Muscle of arm (tissue), 14 donors: ENCODE measurements around the gene MRPL10. TPM values are rescaled to one million over a fixed set of nuclear protein-coding genes. Genes with fewer than 3 reads are reported as not detected.
A peak's percentile ranks its signal among the peaks of the same experiment; 100 is the strongest.

Experiments used
- DNase-seq: peaks from one replicate; pipeline ENCODE4 v3.0.0-alpha.2; 2013
- long read RNA-seq, 11 donors: transcript quantifications; one replicate each; lab custom pipeline, GENCODE V29; 2026
- polyA plus RNA-seq, 12 donors: library from polyadenylated mRNA; unstranded; fragments of 120-200 nt; gene quantifications; one replicate each; pipeline ENCODE4 v1.2.1, GENCODE V29; 2013; ENCODE audit not compliant: insufficient read length in 12 of 12

The MRPL10 gene
- 10 to 100 TPM in 11 of 12 donors, not detected in 1; 38.6 to 66.4 (median 51.1) TPM for polyA plus RNA-seq
- long read RNA-seq, donor 1, transcript MRPL10-202 (5 exons, 1,725 nt) = major isoform, 16 of 27 reads
- long read RNA-seq, donor 1, partial matches to known transcripts = 11 of 27 reads
- long read RNA-seq, donor 1, other reads (novel, unspliced or antisense) = 0 of 27 reads
- long read RNA-seq, donor 2, transcript MRPL10-202 (5 exons, 1,725 nt) = major isoform, 30 of 47 reads
- long read RNA-seq, donor 2, partial matches to known transcripts = 9 of 47 reads
- long read RNA-seq, donor 2, other reads (novel, unspliced or antisense) = 0 of 47 reads
- long read RNA-seq, donor 3, transcript MRPL10-202 (5 exons, 1,725 nt) = major isoform, 11 of 14 reads
- long read RNA-seq, donor 3, partial matches to known transcripts = 0 of 14 reads
- long read RNA-seq, donor 3, other reads (novel, unspliced or antisense) = 0 of 14 reads
- long read RNA-seq, donor 4, transcript MRPL10-202 (5 exons, 1,725 nt) = major isoform, 10 of 11 reads
- long read RNA-seq, donor 4, partial matches to known transcripts = 0 of 11 reads
- long read RNA-seq, donor 4, other reads (novel, unspliced or antisense) = 0 of 11 reads
- long read RNA-seq, donor 5, transcript MRPL10-202 (5 exons, 1,725 nt) = major isoform, 23 of 34 reads
- long read RNA-seq, donor 5, transcript MRPL10-203 (6 exons, 1,622 nt) = minor isoform, 5 of 34 reads
- long read RNA-seq, donor 5, partial matches to known transcripts = 0 of 34 reads
- long read RNA-seq, donor 5, other reads (novel, unspliced or antisense) = 0 of 34 reads
- long read RNA-seq, donor 6, transcript MRPL10-202 (5 exons, 1,725 nt) = major isoform, 12 of 20 reads
- long read RNA-seq, donor 6, partial matches to known transcripts = 0 of 20 reads
- long read RNA-seq, donor 6, other reads (novel, unspliced or antisense) = 0 of 20 reads
- long read RNA-seq, donor 7, transcript MRPL10-202 (5 exons, 1,725 nt) = major isoform, 19 of 20 reads
- long read RNA-seq, donor 7, partial matches to known transcripts = 0 of 20 reads
- long read RNA-seq, donor 7, other reads (novel, unspliced or antisense) = 0 of 20 reads
- long read RNA-seq, donor 8, transcript MRPL10-202 (5 exons, 1,725 nt) = major isoform, 24 of 33 reads
- long read RNA-seq, donor 8, partial matches to known transcripts = 0 of 33 reads
- long read RNA-seq, donor 8, other reads (novel, unspliced or antisense) = 0 of 33 reads
- long read RNA-seq, donor 9, transcript MRPL10-202 (5 exons, 1,725 nt) = major isoform, 9 of 14 reads
- long read RNA-seq, donor 9, partial matches to known transcripts = 0 of 14 reads
- long read RNA-seq, donor 9, other reads (novel, unspliced or antisense) = 0 of 14 reads
- long read RNA-seq, donor 10, transcript MRPL10-202 (5 exons, 1,725 nt) = major isoform, 19 of 27 reads
- long read RNA-seq, donor 10, partial matches to known transcripts = 0 of 27 reads
- long read RNA-seq, donor 10, other reads (novel, unspliced or antisense) = 0 of 27 reads
- long read RNA-seq, donor 11, transcript MRPL10-202 (5 exons, 1,725 nt) = major isoform, 20 of 30 reads
- long read RNA-seq, donor 11, partial matches to known transcripts = 5 of 30 reads
- long read RNA-seq, donor 11, other reads (novel, unspliced or antisense) = 0 of 30 reads

DNA sequence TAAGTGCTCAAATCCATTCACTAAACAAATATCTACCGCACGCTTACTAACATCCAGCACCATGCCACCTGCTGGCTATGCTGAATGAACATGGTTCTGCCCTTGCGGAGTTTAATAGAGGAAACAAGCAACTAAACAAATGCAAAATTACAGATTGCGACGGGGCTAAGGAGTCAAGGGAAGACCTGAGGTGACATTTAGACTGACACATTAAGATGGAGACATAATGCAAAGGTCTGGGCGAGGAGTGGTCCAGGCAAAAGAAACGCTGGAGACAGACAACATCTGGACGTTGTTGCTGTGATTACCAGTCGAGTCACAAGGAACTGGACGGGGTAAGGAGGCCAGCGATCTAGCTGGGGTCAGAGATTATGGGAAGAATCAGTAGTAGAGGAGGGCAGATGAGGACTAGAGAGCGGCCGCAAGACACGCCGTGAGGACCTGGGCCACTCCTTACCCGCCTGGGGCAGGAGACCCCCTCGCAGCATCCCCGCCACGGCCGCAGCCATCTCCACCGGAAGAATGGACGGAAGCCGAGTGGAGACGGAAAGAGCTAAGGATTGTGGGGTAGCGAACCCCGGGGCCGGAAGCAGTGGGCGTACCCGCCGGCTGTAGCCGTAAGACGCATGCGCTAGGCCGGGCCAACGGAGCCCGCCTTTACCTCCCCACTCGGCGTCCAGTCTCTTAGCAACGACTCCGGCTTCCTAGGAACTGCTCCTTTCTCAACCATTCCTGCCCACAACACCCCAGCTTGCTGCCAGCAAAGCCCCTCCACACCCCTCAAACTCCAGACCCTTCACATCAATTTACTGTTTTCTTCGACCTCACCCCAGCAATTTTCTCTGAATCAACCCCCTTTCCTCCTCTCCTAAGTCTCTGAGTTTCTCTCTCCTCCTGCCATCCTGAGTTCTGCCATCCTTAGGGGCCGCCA, at the start of gene MRPL10, which contains the start of gene LRRC46:
Gene MRPL10, minus strand, starts transcription at position 539 of the 931 bp plus-strand sequence. Its CDS starts 30 bp downstream, at position 509.
Gene LRRC46, plus strand, starts transcription at position 668 of the 931 bp plus-strand sequence. CDS start 320 bp downstream, outside the sequence.
- peak; percentile 96 for DNase-seq

- DNase-seq = no peak
Observed at GRCh38 chr17:47879776-47880454, 48.6 kb upstream of the MRPL10 start.

DNA sequence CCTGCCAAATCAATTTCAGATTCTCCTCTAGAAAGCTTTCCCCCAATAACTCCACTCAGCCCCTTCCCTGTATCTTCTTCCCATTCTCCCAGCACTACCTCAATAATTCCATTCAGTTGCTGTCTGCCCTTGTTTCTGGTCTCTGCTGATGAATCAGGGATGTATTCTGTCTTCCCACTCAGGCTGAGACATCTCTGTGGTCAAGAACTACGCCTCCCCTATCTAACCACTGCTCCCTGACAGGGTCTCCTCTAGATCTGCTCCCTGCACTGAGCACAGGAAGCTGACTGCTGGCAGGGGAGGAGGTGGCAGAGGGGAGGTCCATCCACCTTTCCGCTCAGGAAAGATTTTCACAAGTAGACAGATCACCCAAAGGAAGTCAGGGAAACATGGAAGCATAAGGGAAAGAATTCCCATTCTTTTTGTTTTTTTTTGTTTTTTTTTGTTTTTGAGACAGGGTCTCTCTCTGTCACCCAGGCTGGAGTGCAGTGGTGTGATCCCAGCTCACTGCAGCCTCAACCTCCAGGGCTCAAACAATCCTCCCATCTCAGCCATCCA, 47.8 kb upstream of the MRPL10 start:
- DNase-seq = no peak

GRCh38 chr17:47878203-47879027, 47.1 kb upstream of the MRPL10 start:
- DNase-seq = no peak

- no peak for DNase-seq
Observed at GRCh38 chr17:47877368-47878034, 46.2 kb upstream of the MRPL10 start.

DNA sequence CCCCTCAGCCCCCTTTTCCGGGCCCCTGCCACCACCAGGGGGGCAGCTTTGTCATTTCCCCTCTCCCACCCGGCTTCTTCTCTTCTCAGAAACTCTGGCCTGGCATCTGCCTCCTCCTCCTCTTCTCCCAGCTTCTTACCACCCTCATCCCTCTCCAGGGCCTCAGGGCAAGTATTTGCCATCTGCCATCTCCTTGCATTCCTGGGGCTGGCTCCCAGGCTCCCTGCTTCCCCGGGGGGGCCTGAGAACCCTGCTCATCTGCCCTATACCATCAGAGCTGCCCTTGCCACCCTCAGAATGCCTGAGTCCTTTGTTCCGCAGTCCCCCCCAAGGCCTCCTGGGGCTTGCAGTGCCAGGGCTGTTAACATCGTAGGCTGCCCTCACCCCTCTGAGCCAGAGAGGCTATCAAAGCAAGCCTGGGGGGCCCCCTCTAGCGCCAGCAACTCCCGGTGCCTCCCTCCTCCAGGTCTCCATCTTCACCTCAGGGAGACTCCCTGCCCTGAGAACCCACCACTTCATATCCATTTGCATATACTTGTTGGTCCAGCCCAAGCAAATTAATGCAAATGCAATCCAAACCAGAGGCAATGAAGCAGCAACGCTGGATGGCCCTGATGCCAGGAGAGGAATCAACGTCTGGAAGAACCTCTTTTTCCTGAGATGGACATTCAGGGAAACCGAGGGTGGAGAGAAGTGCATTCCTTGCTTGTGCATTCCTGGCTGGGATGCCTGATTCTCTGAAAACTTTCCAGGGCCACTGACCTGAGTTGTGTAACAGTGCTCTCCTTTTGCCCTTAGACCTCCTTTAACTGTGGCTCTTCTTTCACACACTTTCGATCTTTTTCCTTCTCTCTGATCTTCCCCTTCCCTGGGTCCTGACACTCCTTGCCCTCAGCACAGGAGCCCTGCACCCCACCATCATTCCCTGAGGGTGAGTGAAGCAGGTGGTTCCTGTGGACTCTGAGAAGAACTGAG, 44.0 kb upstream of the MRPL10 start:
- DNase-seq = no peak

GRCh38 chr17:47873200-47874090, 42.1 kb upstream of the MRPL10 start:
- no peak for DNase-seq

DNA sequence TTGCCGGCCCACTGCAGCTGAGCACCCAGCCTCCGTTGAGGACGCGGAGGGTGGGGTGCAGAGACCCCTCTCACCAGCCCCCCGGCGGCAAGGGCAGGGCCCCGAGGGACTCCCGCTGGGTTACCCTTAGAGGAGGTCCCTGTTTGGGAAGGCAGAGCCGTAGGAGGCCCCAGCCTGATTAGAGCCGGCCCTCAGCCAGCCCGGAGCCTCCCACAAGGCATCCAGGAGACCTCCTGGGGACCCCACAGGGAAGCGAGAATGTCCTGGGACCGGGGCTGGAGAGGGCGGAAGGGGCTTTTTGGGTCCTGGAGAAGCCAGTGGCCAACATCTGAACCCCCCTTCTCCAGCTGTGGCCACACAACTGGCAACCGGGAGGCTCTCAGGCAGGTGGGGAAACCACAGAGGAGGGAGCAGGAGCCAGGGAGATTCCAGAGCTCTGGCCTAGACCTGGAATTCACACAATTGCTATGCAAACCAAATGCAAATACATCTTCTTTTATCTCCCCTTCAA, 41.4 kb upstream of the MRPL10 start:
- no peak for DNase-seq

DNA sequence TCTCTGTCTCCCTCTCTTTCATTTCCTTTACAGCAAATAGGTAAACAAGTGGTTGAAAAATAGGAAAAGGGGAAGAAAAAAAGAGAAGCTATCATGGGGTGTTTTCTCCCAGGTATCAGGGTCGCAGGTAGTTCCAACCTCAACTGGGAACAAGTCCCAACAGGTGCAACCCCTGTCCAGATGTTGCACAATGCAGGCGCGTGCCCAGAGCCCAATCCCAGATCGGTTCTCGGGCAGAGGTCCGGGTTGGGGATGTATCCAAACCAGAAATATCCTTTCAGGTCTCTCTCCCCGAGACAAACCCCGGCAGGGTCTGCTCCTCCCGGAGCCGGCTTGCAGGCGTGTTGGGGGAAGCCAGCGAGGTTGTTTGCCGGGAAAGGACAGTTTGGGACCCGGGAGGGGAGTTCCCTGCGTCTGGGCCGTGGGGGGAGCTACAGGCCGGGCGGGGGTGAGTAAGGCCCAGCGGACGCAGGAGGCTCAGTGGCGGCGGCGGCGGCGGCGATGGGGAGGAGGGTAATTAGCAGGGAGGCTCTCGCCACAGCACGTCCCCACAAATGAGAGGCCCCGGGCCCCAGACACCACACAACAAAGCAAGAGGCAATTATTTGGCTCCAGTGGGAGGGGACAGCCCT, 40.8 kb upstream of the MRPL10 start:
- no peak for DNase-seq

- no peak for DNase-seq
Observed at GRCh38 chr17:47871048-47871447, 39.7 kb upstream of the MRPL10 start.

DNA sequence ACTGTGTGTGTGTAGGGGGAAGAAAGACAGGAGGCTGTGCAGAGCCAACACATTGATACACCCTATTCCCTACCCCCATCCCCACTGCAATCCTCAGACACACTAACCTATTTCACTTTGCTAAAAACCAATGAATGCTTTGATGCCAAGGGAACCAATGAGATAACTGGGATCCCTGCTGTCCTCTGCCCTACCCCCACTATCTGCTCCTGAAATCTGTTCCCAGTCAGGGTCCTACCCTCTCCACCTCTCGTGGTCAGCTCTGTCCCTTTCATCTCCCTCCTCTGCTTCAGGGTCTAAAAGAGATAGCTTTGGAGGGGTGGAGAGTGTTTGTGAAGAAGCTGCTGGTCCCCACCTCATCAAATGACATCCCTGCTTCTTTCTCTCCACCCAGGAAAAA, 38.7 kb upstream of the MRPL10 start:
- no peak for DNase-seq

DNA sequence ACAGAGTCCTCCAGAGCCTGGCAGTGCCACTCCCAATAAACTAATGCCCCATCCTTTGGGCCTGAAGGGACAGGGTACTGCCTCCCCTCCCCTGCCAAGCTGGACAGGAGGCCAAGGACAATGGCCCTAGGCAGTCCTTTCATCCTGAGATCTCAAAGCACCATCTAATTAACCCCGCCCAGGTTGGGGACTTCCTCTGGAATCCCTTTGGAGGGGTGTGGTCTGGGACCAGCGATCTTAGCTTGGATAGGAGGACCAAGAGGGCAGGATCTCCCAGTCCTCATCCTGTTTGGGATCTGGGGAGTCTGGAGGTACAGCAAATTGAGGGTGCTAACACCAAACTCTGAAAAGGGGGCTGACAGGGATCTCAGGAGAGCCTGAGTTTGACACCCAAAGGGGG, 37.8 kb upstream of the MRPL10 start:
- DNase-seq = no peak

- no peak for DNase-seq
Observed at GRCh38 chr17:47867813-47868533, 36.6 kb upstream of the MRPL10 start.

- DNase-seq = no peak
Observed at GRCh38 chr17:47866941-47867340, 35.6 kb upstream of the MRPL10 start.
